Omental fat pad (tissue), 4 donors: ENCODE results near the gene AKAP8L. TPM values are rescaled to one million over a fixed set of nuclear protein-coding genes. Genes with fewer than 3 reads are reported as not detected.

ENCODE experiments used
- ATAC-seq: fragments of 150-250 bp; one replicate; pipeline ENCODE4 v1.9.1; 2016; ENCODE audit warnings: mild to moderate bottlenecking, moderate library complexity; ENCODE audit not compliant: low FRiP score
- DNase-seq: peaks from one replicate; pipeline ENCODE4 v3.0.0-alpha.2; 2019; ENCODE audit warnings: low spot score
- CTCF ChIP-seq, 3 donors: fragments of 450-650 bp; IDR thresholded peaks; one replicate each; pipeline ENCODE4 v1.5.1; 2016 to 2017; ENCODE audit warnings: antibody characterized with exemption in 3 of 3, mild to moderate bottlenecking in 3 of 3, moderate library complexity in 2 of 3
- total RNA-seq, 4 donors: library from RNA; depleted of rRNA; stranded (reverse); fragments of >200 nt; gene quantifications; one replicate each; pipeline ENCODE4 v1.1.0, GENCODE V29; 2016

Gene AKAP8L
- total RNA-seq, 4 donors from 2014 or later = 52.2 to 141 (median 79.5) TPM

GRCh38 chr19:15422296-15423075, 3.7 kb upstream of the AKAP8L start:
- no peak for TF ChIP-seq CTCF (IDR thresholded peaks at IDR 0.05)

DNA sequence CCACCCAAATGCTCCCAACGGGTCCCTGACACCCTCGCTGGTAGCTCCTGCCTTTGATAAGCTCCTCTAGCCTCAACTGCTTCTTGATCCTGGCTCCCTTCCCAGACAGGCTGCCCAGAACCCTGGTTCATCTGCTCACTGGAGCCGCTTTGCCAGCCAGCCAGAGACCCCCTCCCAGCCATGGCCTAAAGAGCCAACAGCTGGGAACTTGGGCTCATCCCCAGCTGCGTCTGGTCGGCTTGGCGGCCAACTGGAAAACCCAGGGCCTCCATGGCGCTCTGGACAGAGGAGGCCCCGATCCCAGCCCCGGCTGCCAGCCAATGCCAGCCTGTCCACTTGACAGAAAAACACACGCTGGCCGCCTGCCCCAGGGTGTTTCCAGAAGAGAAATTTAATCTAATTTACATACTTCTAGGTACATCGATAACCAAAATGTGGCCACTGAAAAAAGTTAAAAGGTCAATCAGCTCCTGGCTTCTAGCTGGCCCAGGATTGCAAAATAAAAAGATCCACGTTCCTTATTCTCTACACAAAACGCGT, 3.0 kb upstream of the AKAP8L start:
- TF ChIP-seq CTCF (IDR thresholded peaks at IDR 0.05) = no peak
- no peak for DNase-seq
- no peak for ATAC-seq

More at GRCh38 chr19:15422296-15423075, 3.7 kb upstream of the AKAP8L start:
- ATAC-seq = no peak
- no peak for DNase-seq

- no peak for TF ChIP-seq CTCF (IDR thresholded peaks at IDR 0.05)
- no peak for DNase-seq
- ATAC-seq = no peak
Observed at GRCh38 chr19:15421136-15421695, 2.4 kb upstream of the AKAP8L start.

DNA sequence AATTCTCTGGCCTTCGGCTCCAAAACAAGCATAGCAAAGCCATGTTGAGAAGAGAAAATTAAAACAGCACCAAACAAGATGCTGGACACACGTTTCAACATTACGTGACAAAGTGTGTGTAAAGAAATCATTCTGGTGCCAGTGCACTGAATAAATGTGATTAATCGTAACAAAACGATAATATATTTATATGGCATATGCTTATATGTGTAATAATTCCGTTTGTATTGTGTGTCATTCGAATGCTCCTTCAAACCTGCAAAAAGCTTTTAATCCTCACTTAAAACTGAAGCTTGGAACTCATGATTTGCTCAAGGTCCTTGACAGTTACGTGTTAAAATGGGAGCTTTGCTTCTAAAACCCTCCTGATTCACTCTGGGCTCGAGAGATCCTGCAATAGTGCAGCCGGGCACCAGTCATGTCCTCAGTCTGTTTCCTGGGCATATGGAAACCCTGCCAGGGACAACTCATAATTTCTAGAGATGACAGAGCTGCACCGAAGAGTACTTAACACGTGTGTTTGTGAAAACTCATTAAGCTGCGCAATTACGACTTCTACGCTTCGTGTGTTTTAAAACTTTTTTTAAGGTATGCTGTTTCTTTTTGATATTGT, 731 bp upstream of the AKAP8L start:
- TF ChIP-seq CTCF (IDR thresholded peaks at IDR 0.05) = no peak
- ATAC-seq (no peak), DNase-seq (no peak)

DNA sequence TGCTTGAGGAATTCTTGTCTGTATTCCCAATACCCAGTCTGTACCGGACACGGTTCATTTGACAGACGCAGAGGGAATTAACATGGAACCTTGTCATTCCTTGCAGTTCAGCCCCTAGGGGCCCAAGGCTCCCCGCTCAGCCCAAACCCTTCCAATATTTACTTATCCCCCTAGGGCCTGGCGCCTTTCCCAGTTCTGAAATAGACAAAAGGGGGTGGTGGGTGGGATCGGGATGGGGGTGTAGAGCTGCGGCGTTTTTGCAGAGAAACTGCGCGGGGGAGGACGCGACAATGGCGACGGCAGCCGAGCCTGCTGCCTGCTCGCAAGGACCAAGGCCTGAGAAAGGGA, 583 bp downstream of the AKAP8L start:
- no peak for ATAC-seq
- no peak for TF ChIP-seq CTCF (IDR thresholded peaks at IDR 0.05)
- DNase-seq = no peak

- DNase-seq (no peak), ATAC-seq (no peak)
- no peak for TF ChIP-seq CTCF (IDR thresholded peaks at IDR 0.05)
Observed at GRCh38 chr19:15417699-15418098, 1.1 kb downstream of the AKAP8L start.
